ENCODE data around the gene SLC22A16.

DNA sequence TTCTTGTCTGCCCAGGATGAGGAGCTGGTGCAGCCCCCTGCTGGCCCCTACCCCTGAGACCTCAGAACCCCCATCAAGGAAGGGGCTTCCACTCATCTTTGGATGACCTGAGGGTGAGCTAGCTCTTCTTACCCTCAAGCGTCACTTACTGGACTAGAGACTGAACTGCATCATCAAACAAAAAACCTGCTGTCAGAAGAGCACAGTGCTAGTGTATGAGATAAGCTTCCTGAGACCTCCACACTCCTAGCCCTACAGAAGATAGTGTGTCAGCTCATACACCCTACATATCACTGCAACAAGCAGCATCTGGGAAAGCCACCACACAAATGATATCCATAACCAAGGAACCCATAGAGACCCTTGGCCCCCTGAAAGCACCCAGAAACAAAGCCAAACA is 15.0 kb downstream of the SLC22A16 start:
- TF ChIP-seq, protein P1, sequence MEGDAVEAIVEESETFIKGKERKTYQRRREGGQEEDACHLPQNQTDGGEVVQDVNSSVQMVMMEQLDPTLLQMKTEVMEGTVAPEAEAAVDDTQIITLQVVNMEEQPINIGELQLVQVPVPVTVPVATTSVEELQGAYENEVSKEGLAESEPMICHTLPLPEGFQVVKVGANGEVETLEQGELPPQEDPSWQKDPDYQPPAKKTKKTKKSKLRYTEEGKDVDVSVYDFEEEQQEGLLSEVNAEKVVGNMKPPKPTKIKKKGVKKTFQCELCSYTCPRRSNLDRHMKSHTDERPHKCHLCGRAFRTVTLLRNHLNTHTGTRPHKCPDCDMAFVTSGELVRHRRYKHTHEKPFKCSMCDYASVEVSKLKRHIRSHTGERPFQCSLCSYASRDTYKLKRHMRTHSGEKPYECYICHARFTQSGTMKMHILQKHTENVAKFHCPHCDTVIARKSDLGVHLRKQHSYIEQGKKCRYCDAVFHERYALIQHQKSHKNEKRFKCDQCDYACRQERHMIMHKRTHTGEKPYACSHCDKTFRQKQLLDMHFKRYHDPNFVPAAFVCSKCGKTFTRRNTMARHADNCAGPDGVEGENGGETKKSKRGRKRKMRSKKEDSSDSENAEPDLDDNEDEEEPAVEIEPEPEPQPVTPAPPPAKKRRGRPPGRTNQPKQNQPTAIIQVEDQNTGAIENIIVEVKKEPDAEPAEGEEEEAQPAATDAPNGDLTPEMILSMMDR (IDR thresholded peaks at IDR 0.05; ENCODE audit: low read length) = no peak
- TF ChIP-seq EZH2 (optimal IDR thresholded peaks at IDR 0.05; ENCODE audit: low read depth, low read length) = no peak
- TF ChIP-seq EZH2phosphoT487 (IDR thresholded peaks at IDR 0.05; ENCODE audit: low read length) = no peak
